Measurements from ENCODE around the gene RCVRN. TPM values are rescaled to one million over a fixed set of nuclear protein-coding genes. Genes with fewer than 3 reads are reported as not detected.

Gene RCVRN
- total RNA-seq, 1 experiment from 2014 or later = not detected

GRCh38 chr17:9868552-9868951, 36.5 kb downstream of the RCVRN start:
- WGBS (ENCODE audit: extremely low coverage, insufficient read length, low lambda C conversion rate) = no CpG with 5 or more reads among the region's 3 CpGs
- Histone ChIP-seq H3K56ac (ENCODE audit: insufficient read length, low read depth, low read length) (no peak overlapping the region), H3K4me2 (ENCODE audit: insufficient read depth, insufficient read length, low read length) (no peak overlapping the region), H3K23ac (ENCODE audit: insufficient read length, low read depth, low read length) (no peak overlapping the region), H3K9me3 (ENCODE audit: control insufficient read depth, low read depth, low read length) (no peaks in the 10 kb centered on the region), H2BK5ac (ENCODE audit: insufficient read length, low read length) (no peak overlapping the region), H4K8ac (replicated peaks; ENCODE audit: insufficient read length, low read depth, low read length) (no peak overlapping the region), H2BK120ac (ENCODE audit: low read depth, low read length, poor library complexity, severe bottlenecking) (no peak overlapping the region), H2BK20ac (ENCODE audit: low read depth, low read length, poor library complexity, severe bottlenecking) (no peak overlapping the region), H2BK15ac (ENCODE audit: low read depth, low read length) (no peak overlapping the region), H3K18ac (ENCODE audit: insufficient read length, low read depth, low read length) (no peak overlapping the region), H4K91ac (ENCODE audit: insufficient read length, low read depth, low read length) (no peak overlapping the region), H4K20me1 (ENCODE audit: control insufficient read depth, insufficient read depth, insufficient read length) (no peaks in the 10 kb centered on the region), H2BK12ac (ENCODE audit: insufficient read length, low read depth, low read length) (no peak overlapping the region), H3K4ac (ENCODE audit: low read depth, low read length) (no peak overlapping the region), H3K14ac (ENCODE audit: insufficient read depth, low read length) (no peak overlapping the region), H2AFZ (ENCODE audit: low read length) (no peak overlapping the region), H3T11ph (ENCODE audit: low read length) (no peak overlapping the region), H3K79me2 (ENCODE audit: insufficient read depth, low read length) (no peaks in the 10 kb centered on the region), H3K23me2 (ENCODE audit: insufficient read length, low read depth, low read length, poor library complexity, severe bottlenecking) (no peaks in the 10 kb centered on the region), H3K9ac (ENCODE audit: extremely low read depth, insufficient read length, low read length) (no peak overlapping the region), H4K5ac (ENCODE audit: insufficient read length, low read depth, low read length) (no peak overlapping the region), H3K79me1 (ENCODE audit: insufficient read depth, low read depth, low read length, poor library complexity, severe bottlenecking) (no peaks in the 10 kb centered on the region), H2AK5ac (ENCODE audit: insufficient read length, low read length) (no peak overlapping the region), H3K27ac (ENCODE audit: insufficient read length, low read depth, low read length) (no peak overlapping the region), H3K27me3 (ENCODE audit: insufficient read depth, low read length) (no peaks in the 10 kb centered on the region), H3K4me1 (ENCODE audit: insufficient read depth, low read length) (no peaks in the 10 kb centered on the region)
- Mint-ChIP-seq H3K4me3 (no peak overlapping the region), H3K9me3 (peaks cover 0 to 3% of the 10 kb centered on the region in 2 experiments; a peak in 1 of 5 replicates), H3K27me3 (ENCODE audit: low read depth) (peaks cover 7% of the 10 kb centered on the region), H3K27ac (no peak overlapping the region), H3K4me1 (no peaks in the 10 kb centered on the region), H3K36me3 (ENCODE audit: insufficient read depth in 1 of 3, low read depth in 3 of 3) (no peaks in the 10 kb centered on the region; a peak in 1 of 7 replicates)
- no peak for DNase-seq
- TF ChIP-seq, protein P1, sequence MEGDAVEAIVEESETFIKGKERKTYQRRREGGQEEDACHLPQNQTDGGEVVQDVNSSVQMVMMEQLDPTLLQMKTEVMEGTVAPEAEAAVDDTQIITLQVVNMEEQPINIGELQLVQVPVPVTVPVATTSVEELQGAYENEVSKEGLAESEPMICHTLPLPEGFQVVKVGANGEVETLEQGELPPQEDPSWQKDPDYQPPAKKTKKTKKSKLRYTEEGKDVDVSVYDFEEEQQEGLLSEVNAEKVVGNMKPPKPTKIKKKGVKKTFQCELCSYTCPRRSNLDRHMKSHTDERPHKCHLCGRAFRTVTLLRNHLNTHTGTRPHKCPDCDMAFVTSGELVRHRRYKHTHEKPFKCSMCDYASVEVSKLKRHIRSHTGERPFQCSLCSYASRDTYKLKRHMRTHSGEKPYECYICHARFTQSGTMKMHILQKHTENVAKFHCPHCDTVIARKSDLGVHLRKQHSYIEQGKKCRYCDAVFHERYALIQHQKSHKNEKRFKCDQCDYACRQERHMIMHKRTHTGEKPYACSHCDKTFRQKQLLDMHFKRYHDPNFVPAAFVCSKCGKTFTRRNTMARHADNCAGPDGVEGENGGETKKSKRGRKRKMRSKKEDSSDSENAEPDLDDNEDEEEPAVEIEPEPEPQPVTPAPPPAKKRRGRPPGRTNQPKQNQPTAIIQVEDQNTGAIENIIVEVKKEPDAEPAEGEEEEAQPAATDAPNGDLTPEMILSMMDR (conservative IDR thresholded peaks at IDR 0.05) = no peak

Data from H9 (cell line).